H9 (cell line): Measurements from ENCODE around the gene TTC23L. TPM values are rescaled to one million over a fixed set of nuclear protein-coding genes. Genes with fewer than 3 reads are reported as not detected.

Source experiments
- DNase-seq: peaks from one replicate; pipeline ENCODE4 v3.0.0-alpha.2; 2017
- H2AFZ ChIP-seq: one replicate; pipeline ENCODE4 v1.6.1; 2013; ENCODE audit warnings: mild to moderate bottlenecking, low read length, control low read depth, moderate library complexity
- H2AK5ac ChIP-seq: 2 replicates; pipeline ENCODE4 v1.6.1; 2013; ENCODE audit warnings: low read length, control low read depth, mixed read lengths; ENCODE audit not compliant: insufficient read length
- H2BK120ac ChIP-seq: one replicate; pipeline ENCODE4 v1.6.1; 2013; ENCODE audit warnings: low read depth, mild to moderate bottlenecking, low read length, control low read depth, inconsistent platforms; ENCODE audit not compliant: poor library complexity, severe bottlenecking
- H2BK12ac ChIP-seq: 2 replicates; pipeline ENCODE4 v1.6.1; 2013; ENCODE audit warnings: low read length, control low read depth, mixed read lengths, low read depth; ENCODE audit not compliant: insufficient read length
- H2BK15ac ChIP-seq: 2 replicates; pipeline ENCODE4 v1.6.1; 2013; ENCODE audit warnings: low read depth, low read length, control low read depth
- H2BK20ac ChIP-seq: one replicate; pipeline ENCODE4 v1.6.1; 2013; ENCODE audit warnings: low read depth, mild to moderate bottlenecking, low read length, control low read depth, inconsistent platforms; ENCODE audit not compliant: poor library complexity, severe bottlenecking
- H2BK5ac ChIP-seq: 2 replicates; pipeline ENCODE4 v1.6.1; 2013; ENCODE audit warnings: low read length, control low read depth, mixed read lengths; ENCODE audit not compliant: insufficient read length
- H3K14ac ChIP-seq: 2 replicates; pipeline ENCODE4 v1.6.1; 2013; ENCODE audit warnings: low read length, control low read depth; ENCODE audit not compliant: insufficient read depth
- H3K18ac ChIP-seq: 2 replicates; pipeline ENCODE4 v1.6.1; 2013; ENCODE audit warnings: low read depth, mild to moderate bottlenecking, mixed read lengths, low read length, control low read depth; ENCODE audit not compliant: insufficient read length
- H3K23ac ChIP-seq: 2 replicates; pipeline ENCODE4 v1.6.1; 2013; ENCODE audit warnings: low read length, control low read depth, mixed read lengths, low read depth; ENCODE audit not compliant: insufficient read length
- H3K23me2 ChIP-seq: 2 replicates; pipeline ENCODE4 v1.6.1; 2013; ENCODE audit warnings: low read depth, mild to moderate bottlenecking, mixed read lengths, low read length, control low read depth; ENCODE audit not compliant: insufficient read length, poor library complexity, severe bottlenecking
- H3K27ac ChIP-seq: 2 replicates; pipeline ENCODE4 v1.5.1; 2013; ENCODE audit warnings: low read length, control low read depth, mixed read lengths, low read depth; ENCODE audit not compliant: insufficient read length
- H3K27me3 ChIP-seq: 2 replicates; pipeline ENCODE4 v1.6.1; 2013; ENCODE audit warnings: low read length, control low read depth, inconsistent platforms; ENCODE audit not compliant: insufficient read depth
- H3K4ac ChIP-seq: 2 replicates; pipeline ENCODE4 v1.6.1; 2013; ENCODE audit warnings: low read depth, mild to moderate bottlenecking, control low read depth, inconsistent platforms, low read length, moderate library complexity
- H3K4me1 ChIP-seq: 2 replicates; pipeline ENCODE4 v1.6.1; 2013; ENCODE audit warnings: low read length, control low read depth, inconsistent platforms; ENCODE audit not compliant: insufficient read depth
- H3K4me2 ChIP-seq: 2 replicates; pipeline ENCODE4 v1.6.1; 2013; ENCODE audit warnings: low read length, control low read depth, mixed read lengths; ENCODE audit not compliant: insufficient read length, insufficient read depth
- H3K56ac ChIP-seq: 2 replicates; pipeline ENCODE4 v1.6.1; 2013; ENCODE audit warnings: low read depth, mild to moderate bottlenecking, mixed read lengths, low read length, control low read depth; ENCODE audit not compliant: insufficient read length
- H3K79me1 ChIP-seq: 2 replicates; pipeline ENCODE4 v1.6.1; 2013; ENCODE audit warnings: low read depth, mild to moderate bottlenecking, moderate library complexity, low read length, control low read depth, inconsistent platforms; ENCODE audit not compliant: insufficient read depth, poor library complexity, severe bottlenecking
- H3K79me2 ChIP-seq: 2 replicates; pipeline ENCODE4 v1.6.1; 2013; ENCODE audit warnings: low read length, control low read depth, inconsistent platforms; ENCODE audit not compliant: insufficient read depth
- H3K9ac ChIP-seq: 2 replicates; pipeline ENCODE4 v1.6.1; 2013; ENCODE audit warnings: low read length, control low read depth, mixed read lengths; ENCODE audit not compliant: insufficient read length; ENCODE audit errors: extremely low read depth
- H3K9me3 ChIP-seq: one replicate; pipeline ENCODE4 v1.6.1; 2013; ENCODE audit warnings: low read depth, low read length, inconsistent platforms; ENCODE audit not compliant: control insufficient read depth
- H3T11ph ChIP-seq: one replicate; pipeline ENCODE4 v1.6.1; 2013; ENCODE audit warnings: mild to moderate bottlenecking, low read length, control low read depth, inconsistent platforms
- H4K20me1 ChIP-seq: one replicate; pipeline ENCODE4 v1.6.1; 2013; ENCODE audit not compliant: control insufficient read depth, insufficient read length, insufficient read depth
- H4K5ac ChIP-seq: 2 replicates; pipeline ENCODE4 v1.6.1; 2013; ENCODE audit warnings: low read depth, mild to moderate bottlenecking, mixed read lengths, low read length, control low read depth; ENCODE audit not compliant: insufficient read length
- H4K8ac ChIP-seq: replicated peaks from 2 replicates; pipeline ENCODE4 v1.6.1; 2013; ENCODE audit warnings: low read length, control low read depth, mixed read lengths, low read depth; ENCODE audit not compliant: insufficient read length
- H4K91ac ChIP-seq: 2 replicates; pipeline ENCODE4 v1.6.1; 2013; ENCODE audit warnings: low read depth, mild to moderate bottlenecking, moderate library complexity, mixed read lengths, low read length, control low read depth; ENCODE audit not compliant: insufficient read length
- H3K27ac Mint-ChIP-seq, 3 experiments: 2 replicates in 2 of 3; 3 replicates in 1 of 3; pipeline ENCODE4 v1.8.0; 2020 to 2021; ENCODE audit warnings: mixed read lengths in 3 of 3, mild to moderate bottlenecking in 1 of 3, moderate library complexity in 1 of 3
- H3K27me3 Mint-ChIP-seq: 2 replicates; pipeline ENCODE4 v1.8.0; 2021; ENCODE audit warnings: low read depth, mild to moderate bottlenecking, moderate library complexity, mixed read lengths
- H3K36me3 Mint-ChIP-seq, 3 experiments: 2 replicates in 2 of 3; 3 replicates in 1 of 3; pipeline ENCODE4 v1.8.0; 2020 to 2021; ENCODE audit warnings: low read depth in 3 of 3, mixed read lengths in 3 of 3; ENCODE audit not compliant: insufficient read depth in 1 of 3
- H3K4me1 Mint-ChIP-seq, 2 experiments: 2 replicates each; pipeline ENCODE4 v1.8.0; 2020; ENCODE audit warnings: mixed read lengths in 2 of 2
- H3K4me3 Mint-ChIP-seq, 2 experiments: 2 replicates in 1 of 2; 3 replicates in 1 of 2; pipeline ENCODE4 v1.8.0; 2020 to 2021; ENCODE audit warnings: mild to moderate bottlenecking in 2 of 2, mixed read lengths in 2 of 2, moderate library complexity in 1 of 2
- H3K9me3 Mint-ChIP-seq, 2 experiments: 2 replicates in 1 of 2; 3 replicates in 1 of 2; pipeline ENCODE4 v1.8.0; 2020; ENCODE audit warnings: mild to moderate bottlenecking in 2 of 2, mixed read lengths in 2 of 2, moderate library complexity in 1 of 2
- WGBS: extraction: QIAGEN DNeasy Blood & Tissue Kit; methylation state at CpG from one replicate; pipeline ENCODE4 v1.1.7; 2013; ENCODE audit warnings: missing lambda C conversion rate, low lambda C conversion rate, mixed read lengths; ENCODE audit not compliant: insufficient read length; ENCODE audit errors: extremely low coverage; 5-methylcytosine and 5-hydroxymethylcytosine counted together
- total RNA-seq: library from RNA; stranded (reverse); gene quantifications from 2 replicates; pipeline ENCODE4 v1.2.1, GENCODE V29; 2021
- TF ChIP-seq, protein P1 (sequence below): fragments of 200-600 bp; sonication (generic); conservative IDR thresholded peaks from 3 replicates; pipeline ENCODE4 v1.8.0; 2021; ENCODE audit warnings: antibody characterized with exemption, mild to moderate bottlenecking

Gene TTC23L
- total RNA-seq, 1 experiment from 2014 or later, result 0.96 TPM

DNA sequence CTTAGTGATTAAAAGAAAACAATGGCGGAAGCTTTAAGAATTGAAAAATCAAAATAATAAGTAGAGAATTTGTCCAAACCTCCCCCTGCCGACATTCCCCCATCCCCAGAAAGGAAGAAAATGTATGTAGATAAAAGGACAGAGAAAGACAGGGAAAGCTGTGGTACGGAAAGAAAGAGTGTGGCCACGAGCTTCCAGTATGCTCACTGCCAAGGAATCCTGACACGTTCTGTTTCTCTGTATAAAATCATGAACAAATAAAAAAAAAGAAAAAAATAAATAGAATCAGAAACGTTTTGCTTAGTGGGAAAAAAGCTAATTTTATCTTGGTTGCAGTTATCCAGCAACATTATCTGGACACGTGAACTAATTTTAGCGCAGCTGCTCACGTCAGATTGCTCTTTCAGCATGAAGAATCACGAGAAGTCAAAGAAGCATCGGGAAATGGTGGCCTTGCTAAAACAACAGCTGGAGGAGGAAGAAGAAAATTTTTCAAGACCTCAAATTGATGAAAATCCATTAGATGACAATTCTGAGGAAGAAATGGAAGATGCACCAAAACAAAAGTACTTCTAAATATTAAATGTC, 105.6 kb downstream of the TTC23L start:
- Histone ChIP-seq H3K79me1 (no peaks in the 10 kb centered on the region), H3K56ac (no peak overlapping the region), H3K18ac (no peak overlapping the region), H3T11ph (no peak overlapping the region), H3K23ac (no peak overlapping the region), H3K27ac (no peak overlapping the region), H3K4ac (no peak overlapping the region), H2BK5ac (no peak overlapping the region), H4K20me1 (no peaks in the 10 kb centered on the region), H3K14ac (no peak overlapping the region), H2BK120ac (no peak overlapping the region), H2AFZ (no peak overlapping the region), H3K27me3 (no peaks in the 10 kb centered on the region), H3K9ac (no peak overlapping the region), H2BK15ac (no peak overlapping the region), H4K8ac (no peak overlapping the region), H4K5ac (no peak overlapping the region), H3K79me2 (no peaks in the 10 kb centered on the region), H3K23me2 (peaks cover 3% of the 10 kb centered on the region), H3K4me2 (no peak overlapping the region), H3K4me1 (no peaks in the 10 kb centered on the region), H2AK5ac (no peak overlapping the region), H2BK20ac (no peak overlapping the region), H4K91ac (no peak overlapping the region), H3K9me3 (no peaks in the 10 kb centered on the region), H2BK12ac (no peak overlapping the region)
- no peaks in the 10 kb centered on the region for H3K9me3 Mint-ChIP-seq
- TF ChIP-seq, protein P1, sequence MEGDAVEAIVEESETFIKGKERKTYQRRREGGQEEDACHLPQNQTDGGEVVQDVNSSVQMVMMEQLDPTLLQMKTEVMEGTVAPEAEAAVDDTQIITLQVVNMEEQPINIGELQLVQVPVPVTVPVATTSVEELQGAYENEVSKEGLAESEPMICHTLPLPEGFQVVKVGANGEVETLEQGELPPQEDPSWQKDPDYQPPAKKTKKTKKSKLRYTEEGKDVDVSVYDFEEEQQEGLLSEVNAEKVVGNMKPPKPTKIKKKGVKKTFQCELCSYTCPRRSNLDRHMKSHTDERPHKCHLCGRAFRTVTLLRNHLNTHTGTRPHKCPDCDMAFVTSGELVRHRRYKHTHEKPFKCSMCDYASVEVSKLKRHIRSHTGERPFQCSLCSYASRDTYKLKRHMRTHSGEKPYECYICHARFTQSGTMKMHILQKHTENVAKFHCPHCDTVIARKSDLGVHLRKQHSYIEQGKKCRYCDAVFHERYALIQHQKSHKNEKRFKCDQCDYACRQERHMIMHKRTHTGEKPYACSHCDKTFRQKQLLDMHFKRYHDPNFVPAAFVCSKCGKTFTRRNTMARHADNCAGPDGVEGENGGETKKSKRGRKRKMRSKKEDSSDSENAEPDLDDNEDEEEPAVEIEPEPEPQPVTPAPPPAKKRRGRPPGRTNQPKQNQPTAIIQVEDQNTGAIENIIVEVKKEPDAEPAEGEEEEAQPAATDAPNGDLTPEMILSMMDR, result no peak
- H3K4me3 Mint-ChIP-seq, result no peak overlapping the region
- H3K27me3 Mint-ChIP-seq, result no peaks in the 10 kb centered on the region
- peaks cover 8 to 74% (median 69%) of the 10 kb centered on the region in 3 experiments; a peak in 6 of 7 replicates for H3K36me3 Mint-ChIP-seq
- no peak for DNase-seq
- WGBS, result no CpG with 5 or more reads among the region's 11 CpGs
- no peak overlapping the region for H3K27ac Mint-ChIP-seq
- H3K4me1 Mint-ChIP-seq, result no peaks in the 10 kb centered on the region

Other genes starting within 250 kb of the TTC23L start
- 118 and 127 TPM in 2 replicates for gene RAI14, start 182.8 kb upstream of the TTC23L start, total RNA-seq
- 39.5 and 41.0 TPM in 2 replicates for gene RAD1, start 76.3 kb downstream of the TTC23L start, total RNA-seq
- 72.2 and 77.0 TPM in 2 replicates for gene BRIX1, start 76.5 kb downstream of the TTC23L start, total RNA-seq
- 44.9 and 50.4 TPM in 2 replicates for gene DNAJC21, start 90.4 kb downstream of the TTC23L start, total RNA-seq
- not detected in 2 replicates for gene AGXT2, start 208.8 kb downstream of the TTC23L start, total RNA-seq